Peyer's patch (tissue), 4 donors: ENCODE data around the gene MRLN.

ENCODE experiments used
- POLR2A ChIP-seq, 2 donors: fragments of 450-650 bp; IDR thresholded peaks; one replicate each; pipeline ENCODE4 v1.5.1; 2017; ENCODE audit warnings: antibody characterized with exemption in 2 of 2, mild to moderate bottlenecking in 2 of 2, moderate library complexity in 2 of 2
- TF ChIP-seq, protein P1 (sequence below), 6 experiments: fragments of 450-650 bp in 4 of 6; fragments of 200-600 bp in 2 of 6; sonication (generic) in 1 of 6; IDR thresholded peaks; one replicate each; pipeline ENCODE4 v1.5.1; 2017 to 2019; ENCODE audit warnings: antibody characterized with exemption in 6 of 6, mild to moderate bottlenecking in 3 of 6, moderate library complexity in 1 of 6

DNA sequence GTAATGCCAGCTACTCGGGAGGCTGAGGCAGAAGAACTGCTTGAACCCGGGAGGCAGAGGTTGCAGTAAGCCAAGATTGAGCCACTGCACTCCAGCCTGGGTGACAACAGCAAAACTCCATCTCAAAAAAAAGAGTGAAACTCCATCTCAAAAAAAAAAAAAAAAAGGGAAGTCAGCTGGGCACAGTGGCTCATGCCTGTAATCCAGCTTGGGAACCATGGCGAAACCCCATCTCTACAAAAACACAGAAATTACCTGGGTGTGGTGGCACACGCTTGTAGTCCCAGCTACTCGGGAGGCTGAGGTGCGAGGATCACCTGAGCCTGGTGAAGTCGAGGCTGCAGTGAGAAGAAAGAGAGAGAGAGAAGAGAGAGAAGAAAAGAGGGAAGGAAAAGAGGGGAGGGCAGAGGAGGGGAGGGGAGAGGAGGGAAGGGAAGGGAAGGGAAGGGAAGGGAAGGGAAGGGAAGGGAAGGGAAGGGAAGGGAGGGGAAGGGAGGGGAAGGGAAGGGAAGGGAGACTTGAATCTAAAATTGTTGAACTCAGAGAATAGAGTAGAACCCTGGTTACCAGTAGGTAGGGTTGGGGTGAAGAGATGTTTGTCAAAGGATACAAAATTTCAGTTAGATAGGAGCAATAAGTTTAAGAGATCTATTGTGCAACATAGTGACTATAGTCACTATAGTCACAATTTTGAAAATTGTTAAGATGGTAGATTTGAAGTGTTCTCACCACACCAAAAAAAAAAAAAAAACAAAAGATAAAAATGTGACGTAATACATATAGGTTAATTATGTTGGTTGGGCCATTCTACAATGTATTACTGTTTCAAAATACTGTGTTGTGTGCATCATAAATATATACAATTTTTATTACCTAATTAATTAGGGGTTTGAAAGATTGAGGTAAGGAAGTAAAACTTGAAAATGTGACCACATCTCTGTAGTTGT is 46.1 kb downstream of the MRLN start:
- TF ChIP-seq, protein P1, sequence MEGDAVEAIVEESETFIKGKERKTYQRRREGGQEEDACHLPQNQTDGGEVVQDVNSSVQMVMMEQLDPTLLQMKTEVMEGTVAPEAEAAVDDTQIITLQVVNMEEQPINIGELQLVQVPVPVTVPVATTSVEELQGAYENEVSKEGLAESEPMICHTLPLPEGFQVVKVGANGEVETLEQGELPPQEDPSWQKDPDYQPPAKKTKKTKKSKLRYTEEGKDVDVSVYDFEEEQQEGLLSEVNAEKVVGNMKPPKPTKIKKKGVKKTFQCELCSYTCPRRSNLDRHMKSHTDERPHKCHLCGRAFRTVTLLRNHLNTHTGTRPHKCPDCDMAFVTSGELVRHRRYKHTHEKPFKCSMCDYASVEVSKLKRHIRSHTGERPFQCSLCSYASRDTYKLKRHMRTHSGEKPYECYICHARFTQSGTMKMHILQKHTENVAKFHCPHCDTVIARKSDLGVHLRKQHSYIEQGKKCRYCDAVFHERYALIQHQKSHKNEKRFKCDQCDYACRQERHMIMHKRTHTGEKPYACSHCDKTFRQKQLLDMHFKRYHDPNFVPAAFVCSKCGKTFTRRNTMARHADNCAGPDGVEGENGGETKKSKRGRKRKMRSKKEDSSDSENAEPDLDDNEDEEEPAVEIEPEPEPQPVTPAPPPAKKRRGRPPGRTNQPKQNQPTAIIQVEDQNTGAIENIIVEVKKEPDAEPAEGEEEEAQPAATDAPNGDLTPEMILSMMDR (IDR thresholded peaks at IDR 0.05), result no peak
- TF ChIP-seq POLR2A (IDR thresholded peaks at IDR 0.05), result no peak
